Ovary (tissue), 3 donors: ENCODE measurements around the gene MAGI1.

Source experiments
- POLR2A ChIP-seq: fragments of 450-650 bp; IDR thresholded peaks from one replicate; pipeline ENCODE4 v1.6.1; 2017; ENCODE audit warnings: antibody characterized with exemption, mild to moderate bottlenecking, moderate library complexity
- TF ChIP-seq, protein P1 (sequence below), 3 donors: fragments of 450-650 bp in 2 of 3; fragments of 200-600 bp in 1 of 3; IDR thresholded peaks; one replicate each; pipeline versions ENCODE4 v1.5.1 to v1.8.0; 2016 to 2022; ENCODE audit warnings: antibody characterized with exemption in 3 of 3, mild to moderate bottlenecking in 1 of 3
- donor health status: DM: no; HTN: no; CAD: no.

DNA sequence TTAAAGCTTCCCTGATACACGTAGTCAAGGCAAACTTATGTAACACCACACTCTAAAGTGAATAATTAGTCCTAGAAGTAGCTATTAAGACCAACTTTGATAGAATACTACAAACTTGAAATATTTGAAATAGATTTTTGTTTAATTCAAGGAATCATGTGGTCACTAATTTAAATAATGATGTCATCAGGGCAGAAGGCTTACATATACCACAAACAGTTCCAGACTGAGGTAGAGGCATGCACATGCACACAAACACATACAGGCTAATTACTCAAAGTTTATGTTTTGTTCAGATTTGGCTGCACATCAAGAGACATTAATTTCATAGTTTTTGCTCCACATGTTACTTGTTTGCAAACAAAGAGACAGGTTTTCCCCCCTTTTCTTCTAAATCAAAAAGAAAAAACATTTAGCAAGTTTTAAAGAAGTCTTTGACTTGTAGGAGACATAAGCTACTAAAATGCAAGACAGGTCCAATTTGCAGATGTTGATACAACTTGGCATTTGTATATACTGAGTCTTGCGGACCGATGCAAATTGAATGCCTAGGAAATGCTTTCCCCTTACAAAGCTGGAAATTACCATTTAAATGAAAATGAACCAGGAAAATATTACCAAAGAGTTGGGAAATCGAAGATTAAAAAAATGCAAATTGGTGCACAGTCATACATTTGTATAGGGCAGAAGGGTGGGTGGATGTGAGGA, 594.8 kb downstream of the MAGI1 start:
- TF ChIP-seq, protein P1, sequence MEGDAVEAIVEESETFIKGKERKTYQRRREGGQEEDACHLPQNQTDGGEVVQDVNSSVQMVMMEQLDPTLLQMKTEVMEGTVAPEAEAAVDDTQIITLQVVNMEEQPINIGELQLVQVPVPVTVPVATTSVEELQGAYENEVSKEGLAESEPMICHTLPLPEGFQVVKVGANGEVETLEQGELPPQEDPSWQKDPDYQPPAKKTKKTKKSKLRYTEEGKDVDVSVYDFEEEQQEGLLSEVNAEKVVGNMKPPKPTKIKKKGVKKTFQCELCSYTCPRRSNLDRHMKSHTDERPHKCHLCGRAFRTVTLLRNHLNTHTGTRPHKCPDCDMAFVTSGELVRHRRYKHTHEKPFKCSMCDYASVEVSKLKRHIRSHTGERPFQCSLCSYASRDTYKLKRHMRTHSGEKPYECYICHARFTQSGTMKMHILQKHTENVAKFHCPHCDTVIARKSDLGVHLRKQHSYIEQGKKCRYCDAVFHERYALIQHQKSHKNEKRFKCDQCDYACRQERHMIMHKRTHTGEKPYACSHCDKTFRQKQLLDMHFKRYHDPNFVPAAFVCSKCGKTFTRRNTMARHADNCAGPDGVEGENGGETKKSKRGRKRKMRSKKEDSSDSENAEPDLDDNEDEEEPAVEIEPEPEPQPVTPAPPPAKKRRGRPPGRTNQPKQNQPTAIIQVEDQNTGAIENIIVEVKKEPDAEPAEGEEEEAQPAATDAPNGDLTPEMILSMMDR (IDR thresholded peaks at IDR 0.05) = no peak
- no peak for TF ChIP-seq POLR2A
